Left ventricle myocardium superior (tissue), 1 donor: ENCODE data around the gene GPC3. TPM values are rescaled to one million over a fixed set of nuclear protein-coding genes. Genes with fewer than 3 reads are reported as not detected.

Experiments used
- ATAC-seq: fragments of 200-7000 bp; cut with Tn5 transposase; one replicate; pipeline ENCODE4 v1.9.1; 2020; ENCODE audit warnings: mild to moderate bottlenecking, moderate library complexity
- DNase-seq: peaks from one replicate; pipeline ENCODE4 v3.0.0-alpha.2; 2020
- intact Hi-C: fragments of 100-400 bp; cut with micrococcal nuclease; formaldehyde crosslinking; loops from one replicate; pipeline ENCODE4 v1.11.0; 2022
- total RNA-seq: library from RNA; stranded (reverse); fragmentation: NEBNext Ultra II Directional; extraction: Animal tissue kit (Norgen Biotek cat#: 25700); gene quantifications from one replicate; pipeline ENCODE4 v1.2.1, GENCODE V29; 2021
- donor health status: DM: no; HTN: yes; CAD: no; lungs with severe emphysema.

Gene GPC3
- total RNA-seq, 1 donor from 2014 or later = 4.2 TPM

DNA sequence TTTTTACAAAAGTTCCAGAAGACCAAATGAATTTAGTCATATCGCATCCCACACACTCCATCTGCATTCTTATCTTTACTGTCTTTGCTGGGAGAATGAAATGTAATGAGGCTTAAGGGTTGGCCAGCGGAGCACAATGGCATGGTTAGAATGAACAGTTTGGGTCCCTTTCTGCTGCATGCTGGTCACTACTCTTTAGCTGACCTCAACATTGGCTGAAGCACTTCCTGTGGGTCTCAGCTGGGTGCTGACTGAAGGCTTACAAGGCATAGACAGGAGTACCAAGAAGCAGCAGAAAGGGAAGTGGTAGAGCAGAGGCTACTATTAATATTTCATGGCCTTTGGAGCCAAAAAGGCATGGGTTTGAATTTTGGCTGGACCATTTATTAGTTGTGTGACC is 410.7 kb downstream of the GPC3 start:
- ATAC-seq = no peak
- intact Hi-C loops = no loop called here
- DNase-seq = no peak

DNA sequence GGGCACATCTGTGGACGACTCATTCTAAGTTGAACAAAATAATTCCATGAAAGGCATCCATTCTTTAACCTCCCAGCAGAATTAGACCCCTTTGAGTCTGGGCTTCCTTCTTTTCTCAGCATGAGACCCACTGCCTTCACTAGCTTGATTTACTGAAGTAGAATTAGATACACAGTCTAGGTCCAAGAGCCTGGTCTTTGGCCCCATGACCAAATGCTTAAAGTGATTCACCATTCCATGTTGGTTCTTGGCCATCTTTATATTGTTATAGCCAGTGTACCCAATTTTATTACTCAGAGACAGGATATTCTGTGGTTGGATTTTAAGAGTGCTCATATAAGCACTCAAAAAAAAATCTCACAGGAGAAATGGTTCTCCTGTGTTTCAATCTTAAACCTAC is 414.8 kb downstream of the GPC3 start:
- intact Hi-C loops = no loop called here
- ATAC-seq = no peak
- DNase-seq = no peak

DNA sequence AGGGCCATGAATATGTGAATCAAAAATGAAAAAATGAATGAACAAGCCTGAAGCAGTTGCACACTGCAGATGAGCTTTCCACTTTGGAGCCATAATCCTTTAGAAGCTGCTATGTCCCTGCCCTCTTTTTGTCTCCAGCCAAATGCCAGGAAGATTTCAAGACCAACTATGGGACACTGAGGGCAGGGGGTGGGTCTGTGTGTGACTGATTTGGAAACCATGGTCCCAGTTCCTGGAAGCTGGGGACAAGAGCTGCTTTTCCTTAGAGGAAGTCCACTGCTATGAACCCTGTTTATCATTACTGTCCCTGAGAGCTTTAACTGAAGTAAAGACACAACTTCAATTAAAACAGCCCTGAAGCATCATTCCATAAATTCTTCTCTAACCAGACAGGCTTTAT is 416.2 kb downstream of the GPC3 start:
- ATAC-seq = no peak
- intact Hi-C loops = no loop called here
- DNase-seq = no peak

DNA sequence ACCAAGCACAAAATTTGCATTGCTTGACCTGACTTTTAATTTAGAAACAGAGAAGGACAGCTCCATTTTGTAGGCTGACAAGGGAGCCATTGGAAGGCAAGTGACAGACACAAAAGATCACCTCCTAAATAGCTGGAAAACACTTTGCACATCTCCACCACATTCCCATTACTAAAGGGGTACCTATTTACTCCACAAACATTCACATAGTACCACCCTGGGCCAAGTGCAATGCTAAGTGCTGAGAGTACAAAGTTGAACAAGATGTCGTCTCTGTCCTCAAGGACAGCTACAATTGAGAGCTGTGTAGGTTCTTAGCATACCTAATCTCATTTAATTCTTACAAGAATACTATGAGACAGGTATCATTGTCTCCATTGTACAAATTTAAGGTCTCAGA is 417.3 kb downstream of the GPC3 start:
- ATAC-seq (no peak), DNase-seq (no peak)
- intact Hi-C loops = no loop called here

DNA sequence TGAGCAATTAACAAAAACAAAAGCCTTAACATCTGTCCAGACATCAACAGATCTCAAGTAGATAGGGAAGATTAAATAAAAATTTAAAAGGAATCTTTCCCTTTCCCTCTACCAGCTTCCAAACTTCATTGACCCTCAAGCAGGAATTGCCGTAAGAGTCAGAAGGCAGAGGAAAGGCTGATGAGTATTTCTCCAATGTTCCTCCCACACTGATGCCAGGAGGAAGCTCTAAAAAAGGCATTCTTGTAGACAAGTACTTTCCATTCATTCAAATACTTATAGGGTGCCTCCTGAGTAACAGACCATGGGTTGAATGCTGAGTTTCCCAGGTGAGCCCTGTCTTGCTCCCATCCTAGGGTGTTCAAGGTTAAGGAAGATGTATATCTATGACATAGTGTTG is 418.5 kb downstream of the GPC3 start:
- no peak for ATAC-seq
- intact Hi-C loops = no loop called here
- DNase-seq = no peak

DNA sequence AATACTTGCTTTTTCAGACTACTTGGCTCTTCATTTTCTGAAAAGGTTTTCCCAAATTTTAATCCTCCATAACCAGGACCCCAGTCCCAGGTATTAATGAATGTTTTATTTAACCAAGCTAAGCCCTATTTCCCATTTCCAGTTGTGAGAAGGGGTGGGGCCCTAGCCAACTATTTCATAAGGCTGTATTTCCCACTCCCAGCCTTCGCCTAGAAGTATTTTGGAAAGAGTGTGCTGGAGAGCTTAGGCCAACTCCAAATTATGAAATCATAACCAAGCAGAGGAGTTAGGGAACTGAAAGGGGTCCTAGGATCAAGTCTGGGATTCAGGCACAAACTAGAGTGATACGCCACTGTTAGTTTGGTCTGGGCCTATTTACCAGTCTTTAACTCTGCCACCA is 421.7 kb downstream of the GPC3 start:
- ATAC-seq = peak; percentile 53

DNA sequence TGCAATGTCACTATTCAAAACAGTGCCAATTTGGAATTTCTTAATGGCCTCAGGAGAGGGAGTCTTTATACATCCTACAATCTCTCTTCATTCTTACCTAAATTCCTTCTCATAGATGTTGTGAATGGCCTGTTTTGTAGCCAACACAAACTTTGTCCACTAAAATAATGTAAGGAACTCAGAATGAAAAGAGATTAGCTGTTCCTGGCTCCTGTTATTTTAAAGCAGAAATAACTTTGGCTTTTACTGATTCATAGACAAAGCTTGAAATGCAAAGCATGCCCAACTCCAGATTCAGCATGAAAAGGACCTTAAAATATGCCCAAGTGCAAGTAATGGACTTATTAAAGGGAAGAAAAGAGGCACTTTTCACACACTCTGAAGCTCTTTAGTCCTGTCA is 424.1 kb downstream of the GPC3 start:
- ATAC-seq (no peak), DNase-seq (no peak)
- intact Hi-C loops = no loop called here

More for the DNA sequence above, 421.7 kb downstream of the GPC3 start:
- no peak for DNase-seq
- intact Hi-C loops = no loop called here

DNA sequence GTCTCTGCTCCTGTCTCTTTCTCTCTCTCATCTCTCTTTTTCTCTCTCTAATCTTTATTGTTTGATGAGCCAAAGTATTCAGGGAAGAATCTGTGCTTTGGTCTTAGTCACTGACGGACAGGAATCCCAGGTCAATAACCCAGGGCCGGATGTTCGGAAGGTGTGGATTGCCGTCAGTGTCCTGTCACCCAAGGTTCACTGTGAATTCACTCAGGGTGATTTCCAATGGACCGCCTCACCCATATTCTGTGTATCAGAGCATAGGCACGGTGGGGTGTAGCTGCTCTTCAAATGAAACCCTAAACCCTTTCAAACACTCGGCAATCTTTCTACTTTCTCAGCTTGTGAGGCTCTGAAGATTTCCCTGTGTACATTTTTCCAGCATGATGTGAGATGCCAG is 425.5 kb downstream of the GPC3 start:
- intact Hi-C loops = no loop called here
- no peak for ATAC-seq

DNA sequence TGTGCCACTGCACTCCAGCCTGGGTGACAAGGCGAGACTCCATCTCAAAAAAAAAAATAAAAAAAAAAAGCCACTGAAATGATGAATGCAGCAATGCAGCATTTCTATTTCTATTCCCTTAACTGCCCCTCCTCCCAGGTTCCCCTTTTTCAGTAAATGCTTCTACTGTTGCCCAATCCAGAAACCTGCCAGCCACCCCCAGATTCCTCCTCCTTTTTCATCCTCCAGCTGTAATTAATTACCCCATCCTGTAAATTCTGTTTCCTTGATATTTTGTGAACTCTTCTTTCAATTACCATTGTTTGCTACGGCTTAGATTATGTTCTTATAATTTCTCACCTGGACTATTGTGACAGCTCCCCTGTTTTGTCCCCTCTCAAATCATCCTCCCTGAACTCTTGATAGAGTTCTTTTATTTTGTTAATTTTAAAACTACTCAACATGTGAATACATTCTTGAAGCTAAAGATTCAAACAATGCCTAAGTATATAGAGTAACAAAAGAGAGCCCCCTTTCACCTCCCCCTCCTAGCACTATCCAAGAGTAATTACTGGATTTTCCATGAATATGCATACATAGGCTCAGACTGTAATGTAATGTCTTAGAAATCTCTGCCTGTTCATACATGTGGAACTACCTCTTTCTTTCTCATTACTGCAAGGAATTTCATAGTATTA is 429.5 kb downstream of the GPC3 start:
- ATAC-seq (no peak), DNase-seq (no peak)
- intact Hi-C loops = no loop called here

More for the DNA sequence above, 425.5 kb downstream of the GPC3 start:
- no peak for DNase-seq

DNA sequence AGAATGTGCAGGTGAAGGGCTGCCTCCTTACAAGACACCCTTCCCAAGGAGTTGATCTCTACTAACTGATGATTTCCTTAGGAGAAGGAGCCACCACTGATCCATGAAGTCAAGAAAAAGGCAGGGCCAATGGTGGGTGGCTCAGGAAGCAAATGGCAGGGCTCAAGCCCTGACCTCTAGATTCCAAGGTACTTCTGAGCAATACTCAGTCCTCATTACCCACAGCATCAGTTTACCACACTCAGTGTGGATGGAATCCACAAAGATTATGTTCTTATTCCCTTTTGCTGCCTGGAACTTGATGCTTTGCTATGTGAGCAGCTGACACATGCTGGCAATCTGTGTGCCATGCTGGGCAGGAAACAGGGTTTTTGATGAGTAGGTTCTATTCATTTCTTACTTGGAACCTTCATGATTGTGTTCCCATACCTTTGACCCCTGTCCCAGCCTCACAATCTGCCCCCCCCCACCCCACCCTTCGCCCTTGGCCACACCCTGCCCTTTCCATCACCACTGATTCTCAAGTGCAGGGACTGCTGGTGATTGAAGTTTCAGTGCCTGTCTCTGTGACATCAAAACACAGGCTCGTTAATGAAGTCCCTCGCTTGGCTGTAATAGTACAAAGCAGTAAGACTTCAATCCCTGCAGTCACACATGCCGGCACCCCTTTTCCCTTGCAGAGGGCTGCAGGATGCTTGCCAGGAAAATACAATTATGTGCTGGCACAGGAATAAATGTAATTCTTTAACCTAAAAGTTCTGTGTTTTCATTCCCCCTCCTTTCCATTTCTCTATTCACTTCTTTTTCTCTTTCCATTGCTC is 434.5 kb downstream of the GPC3 start:
- DNase-seq = no peak
- no peak for ATAC-seq
- intact Hi-C loops = no loop called here

DNA sequence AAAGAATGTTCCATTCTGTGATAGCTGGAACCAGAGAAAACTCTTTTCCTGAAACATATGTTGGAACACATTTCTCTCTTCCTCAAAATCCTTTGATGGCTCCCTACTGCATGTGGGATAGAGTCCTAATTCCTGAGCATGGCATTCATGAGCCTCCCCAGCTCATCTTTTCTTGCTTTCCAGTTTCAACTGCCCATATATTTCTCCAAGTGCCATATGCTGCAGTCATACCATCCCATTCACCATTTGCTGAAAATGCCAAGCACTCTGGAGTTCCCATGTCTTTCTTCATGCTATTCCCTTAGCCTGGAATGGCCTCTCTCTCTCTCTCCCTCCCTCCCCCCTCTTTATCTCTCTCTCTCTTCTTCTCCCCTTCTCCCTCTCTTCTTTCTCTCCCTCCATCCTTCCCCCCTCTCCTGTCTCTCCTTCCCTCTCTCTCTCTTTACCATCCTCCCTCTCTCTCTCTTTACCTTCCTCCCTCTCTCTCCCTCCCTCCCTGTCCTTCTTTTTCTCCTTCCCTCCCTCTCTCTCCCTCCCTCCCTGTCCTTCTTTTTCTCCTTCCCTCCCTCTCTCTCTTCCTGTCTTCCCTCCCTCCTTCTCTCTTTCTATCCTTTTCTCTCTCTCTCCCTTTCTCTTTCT is 436.0 kb downstream of the GPC3 start:
- intact Hi-C loops = no loop called here
- ATAC-seq (no peak), DNase-seq (no peak)

DNA sequence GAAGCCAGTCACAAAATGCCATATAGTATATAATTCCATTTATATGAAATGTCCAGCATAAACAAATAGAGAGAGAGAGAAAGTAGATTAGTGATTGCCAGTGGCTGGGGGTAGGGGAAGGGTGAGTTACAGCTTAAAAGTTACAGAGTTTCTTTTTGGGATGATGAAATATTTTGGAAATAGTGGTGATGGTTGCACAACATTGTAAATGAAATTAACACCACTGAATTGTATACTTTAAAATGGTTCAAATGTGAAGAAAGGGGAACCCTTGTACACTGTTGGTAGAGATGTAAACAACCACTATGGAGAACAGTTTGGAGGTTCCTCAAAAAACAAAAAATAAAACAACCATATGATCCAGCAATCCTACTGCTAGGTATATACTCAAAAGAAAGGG is 439.0 kb downstream of the GPC3 start:
- ATAC-seq = no peak
- intact Hi-C loops = no loop called here
- DNase-seq = no peak

DNA sequence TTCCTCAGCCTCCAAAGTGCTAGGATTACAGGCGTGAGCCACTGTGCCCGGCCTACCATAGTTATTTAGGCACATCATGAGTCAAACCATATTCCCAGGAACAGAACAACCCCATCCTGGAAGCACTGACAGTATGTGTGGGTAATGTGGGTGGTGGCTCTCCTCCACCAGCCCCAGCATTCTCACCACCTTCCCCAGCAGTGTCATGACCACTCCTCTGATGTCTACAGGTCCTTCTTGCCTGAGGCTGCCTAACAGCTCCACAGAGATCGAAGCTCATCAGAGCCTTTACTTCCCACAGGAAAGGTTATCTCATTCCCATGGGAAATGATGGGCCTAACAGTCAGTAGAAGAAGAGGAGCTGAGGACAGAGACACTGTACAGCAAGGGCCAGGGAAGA is 440.6 kb downstream of the GPC3 start:
- no peak for DNase-seq
- no peak for ATAC-seq
- intact Hi-C loops = no loop called here

DNA sequence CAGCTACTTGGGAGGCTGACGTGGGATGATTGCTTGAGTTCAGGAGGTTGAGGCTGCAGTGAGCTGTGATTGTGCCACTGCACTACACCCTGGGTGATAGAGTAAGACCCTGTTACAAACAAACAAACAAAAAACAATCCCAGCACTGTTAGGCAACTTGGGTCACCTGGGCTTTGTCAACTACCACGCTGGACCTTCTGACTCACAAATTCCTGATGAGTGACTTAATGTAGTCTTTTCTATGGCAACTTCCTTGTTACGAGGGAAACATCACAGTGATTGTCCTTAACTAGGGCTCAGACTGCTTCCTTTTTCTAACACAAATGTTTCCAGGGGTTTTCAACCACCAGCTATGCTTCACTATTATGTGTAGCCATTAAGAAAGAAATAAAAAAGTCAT is 441.3 kb downstream of the GPC3 start:
- ATAC-seq = no peak
- no peak for DNase-seq
- intact Hi-C loops = no loop called here

DNA sequence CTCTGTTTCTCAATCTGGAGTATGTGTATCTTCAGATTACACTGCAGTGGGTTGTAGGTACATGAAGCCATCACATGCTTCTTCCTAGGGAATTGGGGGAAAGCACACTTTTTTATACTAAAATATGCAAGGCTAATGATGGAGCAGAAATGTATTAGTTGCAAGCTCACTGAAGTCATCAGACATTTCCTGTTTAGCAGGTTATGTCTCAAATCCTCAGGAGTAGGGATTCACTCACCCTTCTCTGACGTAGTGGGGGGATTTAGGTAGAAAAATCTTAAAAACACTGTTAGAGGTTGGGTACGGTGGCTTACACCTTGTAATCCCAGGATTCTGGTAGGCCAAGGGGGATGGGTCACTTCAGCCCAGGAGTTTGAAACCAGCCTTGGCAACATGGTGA is 441.7 kb downstream of the GPC3 start:
- intact Hi-C loops = no loop called here
- DNase-seq = no peak
- no peak for ATAC-seq

DNA sequence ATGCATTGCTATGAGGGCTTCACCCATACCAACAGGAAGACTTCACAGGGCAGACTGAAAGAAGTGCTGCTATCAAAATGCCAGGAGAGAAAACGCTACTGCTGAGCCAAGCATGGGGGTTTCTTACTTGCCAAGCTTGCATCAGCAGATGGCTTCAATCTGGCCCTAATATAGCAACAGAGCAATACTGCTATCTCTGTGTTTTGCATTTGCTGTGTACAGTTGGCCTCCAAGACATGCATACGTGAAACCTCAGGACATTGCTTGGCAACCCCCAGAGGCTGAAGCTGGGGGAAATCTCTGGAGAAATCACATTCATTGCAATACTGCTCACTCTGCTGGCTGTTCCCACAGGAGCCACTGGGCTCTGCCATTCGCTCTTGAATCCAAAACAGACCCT is 442.9 kb downstream of the GPC3 start:
- ATAC-seq (peak; percentile 68), DNase-seq (no peak)
- intact Hi-C loops = no loop called here

DNA sequence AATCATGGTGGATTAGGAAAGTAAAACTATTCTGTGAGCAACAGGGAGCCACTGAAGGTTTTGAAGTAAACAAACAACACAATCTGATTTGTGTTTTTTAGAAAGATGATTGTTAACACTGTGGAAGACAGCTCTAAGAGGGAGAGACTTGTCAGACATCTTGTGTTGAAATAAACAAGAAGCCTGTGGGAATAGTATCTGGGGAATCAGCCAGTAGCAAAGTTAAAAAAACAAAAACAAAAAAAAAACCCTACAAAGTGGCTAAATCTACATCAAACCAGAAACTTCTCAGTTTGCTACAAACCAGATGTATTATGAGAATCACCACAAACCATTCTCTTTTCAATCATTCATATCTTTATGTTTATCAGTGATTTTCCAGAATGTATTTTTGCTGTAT is 444.4 kb downstream of the GPC3 start:
- intact Hi-C loops = no loop called here
- DNase-seq (no peak), ATAC-seq (no peak)

DNA sequence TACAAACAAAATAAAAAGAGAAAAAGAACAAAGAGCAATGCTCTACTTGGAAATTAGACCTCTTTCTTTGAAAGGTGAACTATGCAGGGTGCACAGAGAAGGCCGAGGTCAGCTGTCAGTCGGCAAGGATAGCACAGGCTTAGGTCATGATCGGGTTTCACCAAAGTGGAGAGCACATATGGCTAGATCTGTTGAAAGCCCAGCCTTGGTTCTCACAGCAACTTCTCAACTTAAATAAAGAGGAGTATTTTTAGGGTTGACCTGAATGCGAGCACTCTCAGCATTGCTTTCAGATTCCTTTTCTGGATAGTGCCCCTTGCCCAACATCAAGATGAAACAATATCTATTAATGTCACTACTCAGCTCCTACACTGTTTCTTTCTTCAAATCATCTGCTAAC is 447.2 kb downstream of the GPC3 start:
- ATAC-seq (no peak), DNase-seq (no peak)
- intact Hi-C loops = no loop called here

DNA sequence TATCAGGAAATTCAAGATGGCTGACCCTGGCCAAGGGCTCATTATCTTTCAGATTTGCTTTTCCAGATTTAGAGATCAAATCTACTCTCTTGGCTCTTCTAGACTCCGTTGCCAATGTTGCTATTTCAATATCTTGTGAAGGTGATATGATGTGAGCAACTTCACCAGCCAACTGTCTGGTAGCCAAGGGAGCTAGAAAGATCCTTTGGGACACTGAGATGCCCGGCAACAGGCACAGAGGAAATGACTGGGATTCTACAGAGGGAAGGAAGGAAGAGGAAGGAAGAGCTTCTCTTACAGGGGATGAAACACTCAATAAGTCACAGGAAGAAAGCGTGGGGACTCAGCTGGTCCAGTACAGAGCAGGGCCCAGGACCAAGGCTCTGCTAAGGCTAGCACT is 448.3 kb downstream of the GPC3 start:
- DNase-seq (no peak), ATAC-seq (no peak)
- intact Hi-C loops = no loop called here

DNA sequence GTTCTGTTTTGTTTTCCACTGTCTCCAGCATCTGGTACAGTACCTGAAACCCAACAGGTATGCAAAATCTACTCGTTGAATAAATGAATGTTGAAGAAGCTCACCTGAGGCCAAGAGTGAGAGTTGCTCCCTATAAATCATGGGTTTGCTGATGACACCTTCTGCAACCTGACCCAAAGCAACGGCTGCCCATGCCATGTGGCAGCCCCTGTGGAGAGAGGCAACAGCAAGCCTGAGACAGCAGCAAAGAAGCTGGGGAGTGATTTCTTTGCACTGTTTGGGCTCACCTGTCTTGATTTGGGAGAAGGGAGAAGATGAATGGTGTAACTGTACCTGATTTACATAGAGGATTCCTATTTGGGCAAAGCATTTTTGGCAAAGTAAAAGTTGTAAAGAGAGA is 450.3 kb downstream of the GPC3 start:
- ATAC-seq (no peak), DNase-seq (no peak)
- intact Hi-C loops = no loop called here

DNA sequence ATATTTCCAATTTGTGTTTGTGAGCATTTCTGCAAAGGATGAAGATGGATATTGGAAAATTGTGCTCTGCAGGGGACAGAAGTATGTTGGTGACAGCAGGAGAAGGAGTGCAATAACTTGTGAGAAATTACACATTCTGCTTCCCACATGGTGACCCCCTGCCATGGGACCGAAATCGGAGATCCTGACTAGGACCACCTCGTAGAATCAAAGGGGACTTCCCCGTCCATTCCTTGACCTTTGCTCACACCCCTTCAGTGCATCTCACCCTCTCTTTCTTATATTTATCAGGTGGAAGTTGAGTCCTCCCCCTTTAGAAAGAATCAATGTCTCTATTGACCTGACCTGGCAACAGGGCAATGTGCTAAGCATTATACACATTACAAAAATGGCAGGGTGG is 451.2 kb downstream of the GPC3 start:
- DNase-seq (no peak), ATAC-seq (no peak)
- intact Hi-C loops = no loop called here
